ENCODE data around the gene PIGW.

The PIGW gene

DNA sequence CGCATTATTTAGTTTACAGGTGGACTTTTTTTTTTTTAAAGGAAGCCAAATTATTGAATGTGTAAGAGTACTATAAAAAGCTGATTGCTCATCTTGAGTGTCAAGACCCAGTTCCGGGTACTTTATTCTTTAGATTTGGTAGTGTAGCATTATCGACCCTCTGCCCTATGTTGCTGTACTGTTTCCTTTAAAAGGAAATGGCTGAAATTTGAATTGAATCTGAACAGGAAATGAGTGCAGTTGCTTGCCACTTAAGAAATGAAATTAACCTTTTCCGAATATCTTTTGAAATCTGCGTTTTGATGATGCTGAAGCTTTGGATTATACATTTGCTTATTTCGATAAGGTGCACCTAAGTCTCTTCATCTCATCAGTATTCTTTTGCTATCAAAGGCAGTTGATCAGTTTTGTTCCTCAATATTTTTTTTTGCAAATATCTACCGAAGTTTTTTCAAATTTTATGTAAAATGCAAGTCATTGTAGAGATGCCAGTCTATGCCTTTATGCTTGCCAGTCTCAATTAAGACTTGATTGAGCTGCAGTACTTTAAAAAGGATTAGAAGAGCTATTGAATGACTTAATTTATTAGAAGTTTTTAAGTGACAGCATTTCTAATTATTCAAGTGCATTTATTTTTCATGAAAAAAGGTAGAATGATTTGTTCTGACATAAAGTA lies 11.8 kb downstream of the PIGW start:
- no peak for DNase-seq

DNA sequence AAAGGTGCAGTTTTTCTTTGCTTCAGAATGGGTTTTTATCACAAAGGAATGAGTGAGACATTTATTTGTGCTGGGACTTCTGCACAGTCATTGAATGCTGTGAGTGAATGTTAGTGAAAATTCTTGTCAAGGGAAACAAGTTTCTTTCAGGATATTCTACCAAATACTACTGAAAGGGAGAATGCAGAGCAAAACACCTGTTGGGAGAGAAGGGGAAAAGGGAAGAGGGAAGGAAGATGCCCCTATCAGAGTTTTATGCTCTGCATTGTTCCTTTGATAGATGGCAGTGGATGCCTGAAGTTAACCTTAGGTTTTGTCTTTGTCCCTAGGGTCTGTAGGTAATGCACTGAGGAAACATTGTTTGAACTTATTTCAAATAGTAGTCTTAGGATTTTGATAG lies 13.0 kb downstream of the PIGW start:
- DNase-seq = no peak

DNA sequence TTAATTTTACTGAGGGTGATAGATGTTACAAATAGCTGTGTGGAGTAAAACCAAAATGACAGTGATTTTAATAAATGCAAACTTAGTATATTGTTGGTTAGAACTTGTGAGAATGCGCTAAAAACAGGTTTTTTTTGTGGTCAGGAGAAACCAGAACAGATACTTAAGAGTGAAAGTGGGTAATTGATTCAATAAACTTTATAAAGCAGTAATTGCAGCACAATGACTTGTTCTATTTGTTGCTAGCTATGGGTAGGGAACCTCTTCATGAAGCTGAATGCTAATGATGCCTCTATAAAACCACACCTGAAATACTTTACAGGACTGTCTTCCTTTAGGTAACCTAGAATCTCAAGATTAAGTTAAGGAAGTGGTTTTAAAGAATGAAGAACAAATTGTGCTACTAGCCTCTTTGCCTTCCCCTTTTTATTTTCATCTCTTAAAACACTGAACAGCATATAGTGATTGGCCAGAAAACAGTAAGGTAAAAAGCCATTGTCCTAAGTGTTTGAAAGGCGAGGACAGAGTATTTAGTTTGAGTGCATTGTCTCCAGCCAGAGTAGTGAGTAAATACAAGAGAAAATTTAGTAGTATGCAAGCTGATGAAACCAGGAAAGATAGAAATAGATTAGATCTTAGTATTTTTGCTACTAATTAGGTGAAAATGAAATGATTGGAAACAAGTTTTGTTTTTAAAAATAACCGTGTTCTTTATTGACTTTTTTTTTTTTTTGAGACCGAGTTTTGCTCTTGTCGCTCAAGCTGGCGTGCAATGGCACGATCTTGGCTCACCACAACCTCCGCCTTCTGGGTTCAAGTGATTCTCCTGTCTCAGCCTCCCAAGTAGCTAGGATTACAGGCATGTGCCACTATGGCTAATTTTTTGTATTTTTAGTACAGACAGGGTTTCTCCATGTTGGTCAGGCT lies 16.0 kb downstream of the PIGW start:
- DNase-seq = no peak

GRCh38 chr17:36553459-36553858 lies 18.7 kb downstream of the PIGW start:
- no peak for DNase-seq

- no peak for DNase-seq
These were observed 31.3 kb downstream of the PIGW start for GRCh38 chr17:36566081-36566480.

- no peak for DNase-seq
These were observed 40.2 kb downstream of the PIGW start for GRCh38 chr17:36575028-36575427.

GRCh38 chr17:36576793-36577192 lies 42.0 kb downstream of the PIGW start:
- no peak for DNase-seq

DNA sequence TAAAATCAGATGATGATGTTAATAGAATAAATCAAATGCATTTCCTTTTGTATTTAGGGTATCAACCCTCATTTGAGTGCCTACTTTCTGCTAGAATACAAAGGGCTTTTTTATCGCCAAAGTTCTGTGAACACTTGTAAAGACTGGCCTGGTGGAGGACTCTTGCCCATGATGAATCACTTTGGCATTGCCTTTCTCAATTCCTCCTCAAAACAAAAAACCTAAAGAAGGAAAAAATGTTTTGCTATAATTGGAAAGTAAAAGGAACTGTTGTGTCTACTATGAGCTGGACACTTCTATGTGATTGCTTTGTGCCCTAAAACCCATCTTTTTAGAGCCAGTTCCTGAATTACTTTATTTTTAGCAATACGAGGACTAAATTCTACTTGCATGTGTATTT lies 43.9 kb downstream of the PIGW start:
- no peak for DNase-seq

DNA sequence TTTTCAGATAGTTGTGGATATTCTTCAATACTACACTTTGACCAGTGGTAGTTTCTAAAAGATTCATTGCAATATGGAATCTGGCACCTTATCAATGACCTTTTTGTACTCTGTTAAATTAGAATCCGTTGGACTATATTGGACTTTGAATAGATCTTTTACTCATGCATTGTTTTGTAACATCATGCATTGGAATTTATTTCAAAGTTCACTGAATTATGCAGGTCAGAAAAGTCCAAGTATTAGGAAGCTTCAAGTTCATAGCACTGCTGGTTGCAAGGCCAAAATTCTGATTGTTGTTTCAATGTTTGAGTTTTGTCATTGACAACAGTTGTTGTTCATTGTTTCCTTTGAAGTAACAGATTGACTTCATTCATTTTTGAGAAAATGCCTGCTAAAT lies 49.0 kb downstream of the PIGW start:
- no peak for DNase-seq

GRCh38 chr17:36586138-36586537 lies 51.4 kb downstream of the PIGW start:
- DNase-seq = no peak

Data from NCI-H1092 treated with DMSO at 0.1 percent for 48 hours (cell line).